Measurements from ENCODE around the gene F3.

- no peak for TF ChIP-seq CTCF (IDR thresholded peaks at IDR 0.05)
- TF ChIP-seq TCF12 (IDR thresholded peaks at IDR 0.05), result no peak
- no peak for TF ChIP-seq REST (IDR thresholded peaks at IDR 0.05; ENCODE audit: low read depth, low read length)
- no peak for TF ChIP-seq ZBTB33 (IDR thresholded peaks at IDR 0.05; ENCODE audit: borderline replicate concordance, low read depth)
- no peak for TF ChIP-seq YY1 (IDR thresholded peaks at IDR 0.05; ENCODE audit: low read depth)
Observed at GRCh38 chr1:94519351-94519750, 22.2 kb downstream of the F3 start.
